ENCODE results near the gene BSDC1.

Gene BSDC1

DNA sequence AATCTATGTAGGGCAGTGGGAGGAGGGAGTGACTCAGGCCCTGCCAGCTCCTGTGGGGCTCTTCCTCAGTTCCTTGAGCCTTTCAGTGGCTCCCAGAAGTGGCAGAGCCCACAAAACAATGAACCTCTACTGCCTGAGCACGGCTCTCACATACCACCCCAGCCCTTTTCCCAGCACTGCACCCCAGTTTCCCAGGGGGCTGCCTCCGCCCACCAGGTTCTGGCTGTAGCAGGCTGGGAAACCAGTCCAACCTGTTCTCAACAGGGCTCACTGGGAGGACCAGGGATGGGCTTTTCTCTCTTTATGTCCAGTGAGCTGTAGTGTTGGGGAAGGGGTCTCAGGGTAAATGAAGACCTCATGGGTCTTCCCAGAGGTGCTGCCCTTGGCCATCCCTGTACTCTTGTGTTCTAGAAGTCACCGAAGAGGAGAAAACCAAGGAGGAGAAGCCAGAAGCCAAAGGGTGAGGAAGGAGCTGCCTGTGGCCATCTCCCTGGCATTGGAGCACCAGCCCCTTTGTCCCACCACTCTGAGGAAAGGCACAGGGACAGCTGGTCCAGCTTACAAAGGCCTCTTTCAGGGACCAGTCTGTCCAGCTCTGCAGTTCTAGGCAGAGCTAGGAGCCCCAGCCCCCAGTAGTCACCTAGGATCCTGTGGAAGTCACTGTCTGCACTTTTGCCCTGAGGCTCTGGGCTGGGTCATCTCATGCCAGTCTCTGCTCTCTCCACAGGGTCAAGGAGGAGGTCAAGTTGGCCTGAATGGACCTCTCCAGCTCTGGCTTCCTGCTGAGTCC is 61.8 kb downstream of the BSDC1 start:
- Histone ChIP-seq H3K4me1 (ENCODE audit: control insufficient read depth, insufficient read depth, low read length) (peaks cover 9% of the 10 kb centered on the region), H3K9me3 (replicated peaks; ENCODE audit: low read length) (no peaks in the 10 kb centered on the region)

DNA sequence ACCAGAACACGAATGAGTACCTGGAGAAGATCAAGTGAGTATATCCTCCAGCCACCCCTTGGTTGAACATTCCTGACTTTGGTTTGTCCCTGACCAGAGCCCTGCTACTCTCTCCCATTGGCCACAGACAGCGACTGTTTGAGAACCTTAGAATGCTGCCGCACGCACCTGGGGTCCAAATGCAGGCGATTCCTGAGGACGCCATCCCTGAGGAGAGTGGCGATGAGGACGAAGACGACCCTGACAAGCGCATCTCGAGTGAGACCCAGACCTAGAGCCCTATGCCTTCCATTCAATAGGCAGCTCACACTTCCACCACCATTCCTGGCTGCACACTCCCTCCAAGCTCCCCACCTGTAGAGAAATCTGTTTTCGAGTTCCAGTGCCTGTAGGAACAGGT is 62.7 kb downstream of the BSDC1 start:
- H3K4me2 ChIP-seq (ENCODE audit: low read length), result no peak overlapping the region
- no peak overlapping the region for H3K4me3 ChIP-seq (ENCODE audit: low read length)
- H3K9me3 ChIP-seq (replicated peaks; ENCODE audit: low read length), result no peaks in the 10 kb centered on the region
- no peak overlapping the region for H3K9ac ChIP-seq (ENCODE audit: low read depth, low read length)
- peaks cover 9% of the 10 kb centered on the region for H3K4me1 ChIP-seq (ENCODE audit: control insufficient read depth, insufficient read depth, low read length)
- H3K27me3 ChIP-seq (ENCODE audit: control insufficient read depth, insufficient read depth, low read length), result no peaks in the 10 kb centered on the region
- H3K36me3 ChIP-seq (ENCODE audit: insufficient read depth, low read length), result peaks cover 69% of the 10 kb centered on the region

More for the DNA sequence above, 61.8 kb downstream of the BSDC1 start:
- Histone ChIP-seq H3K4me2 (ENCODE audit: low read length) (no peak overlapping the region), H3K36me3 (ENCODE audit: insufficient read depth, low read length) (peaks cover 61% of the 10 kb centered on the region), H3K27me3 (ENCODE audit: control insufficient read depth, insufficient read depth, low read length) (peaks cover 3% of the 10 kb centered on the region), H3K9ac (ENCODE audit: low read depth, low read length) (no peak overlapping the region), H3K4me3 (ENCODE audit: low read length) (no peak overlapping the region)

DNA sequence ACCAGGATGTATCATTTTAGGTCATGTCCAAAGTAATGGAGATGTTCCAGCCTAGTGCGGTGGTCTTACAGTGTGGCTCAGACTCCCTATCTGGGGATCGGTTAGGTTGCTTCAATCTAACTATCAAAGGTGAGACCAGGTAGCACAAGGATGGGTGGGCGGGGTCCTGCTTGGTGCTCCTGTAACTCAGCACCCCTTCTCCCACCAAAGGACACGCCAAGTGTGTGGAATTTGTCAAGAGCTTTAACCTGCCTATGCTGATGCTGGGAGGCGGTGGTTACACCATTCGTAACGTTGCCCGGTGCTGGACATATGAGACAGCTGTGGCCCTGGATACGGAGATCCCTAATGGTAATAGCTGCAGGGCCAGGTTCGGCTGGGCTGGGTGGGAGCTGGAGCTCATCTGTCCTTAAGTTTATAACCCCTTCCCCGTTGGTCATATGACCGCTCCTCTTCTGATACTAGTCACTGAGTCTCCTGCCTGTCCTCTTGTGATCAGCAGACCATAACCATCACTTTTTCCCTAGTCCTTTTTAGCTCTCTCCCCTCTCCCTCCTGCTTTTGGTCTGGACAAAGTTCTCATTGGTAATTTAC is 63.6 kb downstream of the BSDC1 start:
- Histone ChIP-seq H3K27me3 (ENCODE audit: control insufficient read depth, insufficient read depth, low read length) (no peaks in the 10 kb centered on the region), H3K9ac (ENCODE audit: low read depth, low read length) (no peak overlapping the region), H3K9me3 (replicated peaks; ENCODE audit: low read length) (no peaks in the 10 kb centered on the region), H3K36me3 (ENCODE audit: insufficient read depth, low read length) (peaks cover 69% of the 10 kb centered on the region), H3K4me3 (ENCODE audit: low read length) (no peak overlapping the region), H3K4me1 (ENCODE audit: control insufficient read depth, insufficient read depth, low read length) (peaks cover 9% of the 10 kb centered on the region), H3K4me2 (ENCODE audit: low read length) (no peak overlapping the region)

DNA sequence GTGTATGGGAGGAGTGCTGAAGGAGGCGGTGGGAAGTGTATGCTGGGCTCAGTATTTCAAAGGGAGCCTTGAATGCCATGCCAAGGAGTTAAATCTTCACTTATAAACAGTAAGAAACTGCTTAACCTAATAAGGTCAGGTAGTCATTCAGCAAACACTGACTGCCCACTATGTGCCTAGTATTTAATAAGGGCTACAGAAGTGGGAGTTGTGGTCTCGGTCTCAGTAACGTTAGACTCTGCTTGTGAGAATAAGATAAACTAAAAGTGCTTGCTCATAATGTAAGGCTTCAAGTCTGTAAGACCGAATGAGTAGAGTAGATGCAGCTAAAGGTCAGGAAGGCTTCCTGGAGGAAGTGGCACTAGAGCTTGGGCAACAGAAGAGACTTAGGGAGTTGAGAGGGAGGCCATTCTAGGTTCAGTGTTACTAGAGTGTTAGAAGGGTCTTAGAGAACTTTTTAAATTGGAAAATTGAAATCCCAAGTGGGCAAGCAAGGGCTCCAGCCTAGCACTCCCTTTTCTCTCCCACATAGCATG is 64.2 kb downstream of the BSDC1 start:
- H3K9ac ChIP-seq (ENCODE audit: low read depth, low read length), result no peak overlapping the region
- H3K27me3 ChIP-seq (ENCODE audit: control insufficient read depth, insufficient read depth, low read length), result no peaks in the 10 kb centered on the region
- H3K4me3 ChIP-seq (ENCODE audit: low read length), result no peak overlapping the region
- H3K36me3 ChIP-seq (ENCODE audit: insufficient read depth, low read length), result peaks cover 69% of the 10 kb centered on the region
- no peaks in the 10 kb centered on the region for H3K9me3 ChIP-seq (replicated peaks; ENCODE audit: low read length)
- peaks cover 8% of the 10 kb centered on the region for H3K4me1 ChIP-seq (ENCODE audit: control insufficient read depth, insufficient read depth, low read length)
- H3K4me2 ChIP-seq (ENCODE audit: low read length), result no peak overlapping the region

DNA sequence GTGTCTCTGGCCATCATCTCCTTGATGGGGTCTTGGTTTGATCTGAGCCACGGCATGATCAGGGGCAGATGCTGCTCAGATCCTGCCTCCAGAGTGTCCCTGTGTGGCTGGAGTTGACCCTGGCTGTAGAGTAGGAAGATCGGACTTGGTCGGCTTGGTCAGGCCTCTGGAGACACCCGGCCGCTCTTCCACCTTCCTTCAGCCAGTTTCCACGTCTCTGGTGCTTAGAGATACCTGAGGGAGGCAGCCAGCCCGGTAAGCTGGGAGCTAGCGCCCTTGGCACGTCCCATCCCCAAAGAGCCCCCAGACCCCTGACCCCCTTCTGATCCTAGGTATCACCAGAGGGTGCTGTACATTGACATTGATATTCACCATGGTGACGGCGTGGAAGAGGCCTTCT is 67.0 kb downstream of the BSDC1 start:
- no peaks in the 10 kb centered on the region for H3K4me1 ChIP-seq (ENCODE audit: control insufficient read depth, insufficient read depth, low read length)
- no peak overlapping the region for H3K4me3 ChIP-seq (ENCODE audit: low read length)
- no peak overlapping the region for H3K4me2 ChIP-seq (ENCODE audit: low read length)
- H3K9ac ChIP-seq (ENCODE audit: low read depth, low read length), result no peak overlapping the region
- peaks cover 55% of the 10 kb centered on the region for H3K36me3 ChIP-seq (ENCODE audit: insufficient read depth, low read length)
- H3K9me3 ChIP-seq (replicated peaks; ENCODE audit: low read length), result no peaks in the 10 kb centered on the region
- H3K27me3 ChIP-seq (ENCODE audit: control insufficient read depth, insufficient read depth, low read length), result no peaks in the 10 kb centered on the region

DNA sequence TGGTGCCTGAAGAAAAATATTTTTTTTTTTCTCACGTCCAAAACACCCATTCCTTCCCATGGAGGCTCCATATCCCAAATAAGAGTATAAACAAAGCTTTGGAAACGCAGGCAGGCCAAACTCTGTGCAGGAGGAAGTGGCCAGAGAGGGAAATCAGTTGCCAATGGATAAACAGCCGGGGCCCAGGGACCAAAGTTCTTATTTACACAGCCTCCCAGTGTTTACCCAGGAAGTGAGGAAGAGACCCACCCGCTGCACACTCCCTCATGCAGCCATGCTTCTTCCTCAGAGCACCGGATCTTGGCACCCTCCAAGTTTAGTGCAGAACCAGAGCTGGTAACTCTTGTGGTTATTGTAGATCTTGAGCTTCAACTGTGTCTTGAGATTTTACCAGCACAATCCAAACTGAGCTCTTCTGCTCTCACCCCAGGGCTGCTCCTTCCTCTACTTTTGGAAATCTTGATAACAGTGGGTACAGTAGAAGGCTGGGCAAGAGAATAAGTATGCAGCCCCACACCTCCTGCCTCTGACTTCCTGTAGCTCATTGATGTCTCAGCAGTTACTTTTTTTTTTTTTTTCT is 72.4 kb downstream of the BSDC1 start:
- H3K27me3 ChIP-seq (ENCODE audit: control insufficient read depth, insufficient read depth, low read length), result no peaks in the 10 kb centered on the region
- peaks cover 8% of the 10 kb centered on the region for H3K4me1 ChIP-seq (ENCODE audit: control insufficient read depth, insufficient read depth, low read length)
- H3K4me2 ChIP-seq (ENCODE audit: low read length), result no peak overlapping the region
- no peak overlapping the region for H3K9ac ChIP-seq (ENCODE audit: low read depth, low read length)
- no peak overlapping the region for H3K4me3 ChIP-seq (ENCODE audit: low read length)
- H3K9me3 ChIP-seq (replicated peaks; ENCODE audit: low read length), result no peaks in the 10 kb centered on the region
- H3K36me3 ChIP-seq (ENCODE audit: insufficient read depth, low read length), result peaks cover 22% of the 10 kb centered on the region

DNA sequence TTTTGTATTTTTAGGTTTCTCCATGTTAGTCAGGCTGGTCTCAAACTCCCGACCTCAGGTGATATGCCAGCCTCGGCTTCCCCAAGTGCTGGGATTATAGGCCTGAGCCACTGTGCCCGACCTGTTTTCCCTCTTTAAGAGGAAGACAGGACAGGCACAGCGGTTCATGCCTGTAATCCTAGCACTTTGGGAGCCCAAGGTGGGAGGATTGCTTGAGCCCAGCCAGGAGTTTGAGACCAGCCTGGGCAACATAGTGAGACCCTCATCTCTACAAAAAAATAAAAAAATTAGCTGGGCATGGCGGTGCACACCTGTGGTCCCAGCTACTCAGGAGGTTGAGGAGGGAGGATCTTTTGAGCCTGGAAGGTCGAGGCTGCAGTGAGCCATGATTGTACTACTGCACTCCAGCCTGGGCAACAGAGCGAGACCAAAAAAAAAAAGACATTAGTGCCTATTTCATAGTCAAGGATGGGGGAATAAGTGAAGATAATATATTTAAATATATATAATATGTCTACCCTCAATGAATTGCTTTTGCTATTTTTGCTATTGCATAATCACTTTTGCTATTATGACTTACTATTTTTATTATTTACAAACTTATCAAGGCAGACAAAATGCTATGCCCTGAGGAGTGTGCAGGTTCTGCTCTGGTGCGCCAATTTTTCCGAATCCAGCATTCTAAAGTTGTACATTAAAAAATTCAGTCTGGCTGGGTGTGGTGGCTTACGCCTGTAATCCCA is 75.9 kb downstream of the BSDC1 start:
- H3K36me3 ChIP-seq (ENCODE audit: insufficient read depth, low read length), result peaks cover 20% of the 10 kb centered on the region
- no peaks in the 10 kb centered on the region for H3K9me3 ChIP-seq (replicated peaks; ENCODE audit: low read length)
- no peak overlapping the region for H3K9ac ChIP-seq (ENCODE audit: low read depth, low read length)
- no peak overlapping the region for H3K4me3 ChIP-seq (ENCODE audit: low read length)
- H3K4me1 ChIP-seq (ENCODE audit: control insufficient read depth, insufficient read depth, low read length), result peaks cover 8% of the 10 kb centered on the region
- no peak overlapping the region for H3K4me2 ChIP-seq (ENCODE audit: low read length)
- H3K27me3 ChIP-seq (ENCODE audit: control insufficient read depth, insufficient read depth, low read length), result no peaks in the 10 kb centered on the region

DNA sequence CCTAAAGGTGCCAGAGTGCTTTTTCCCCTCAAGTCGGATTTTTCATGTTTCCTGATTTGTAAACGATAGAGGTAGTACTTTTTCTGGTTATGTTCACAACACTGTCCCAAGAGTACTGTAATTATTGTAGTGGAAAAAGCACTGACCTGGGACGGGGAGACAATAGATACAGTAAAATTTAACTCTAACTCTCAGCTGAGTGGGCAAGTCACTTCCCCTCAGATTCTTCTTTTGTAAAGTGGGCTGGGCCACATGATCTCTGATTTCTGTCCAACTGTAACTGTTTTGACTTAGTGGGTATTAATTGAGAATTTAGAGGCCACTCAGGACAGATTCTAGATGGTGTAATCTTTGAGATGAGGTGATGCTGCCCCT is 77.4 kb downstream of the BSDC1 start:
- no peaks in the 10 kb centered on the region for H3K27me3 ChIP-seq (ENCODE audit: control insufficient read depth, insufficient read depth, low read length)
- H3K4me2 ChIP-seq (ENCODE audit: low read length), result no peak overlapping the region
- no peak overlapping the region for H3K9ac ChIP-seq (ENCODE audit: low read depth, low read length)
- no peak overlapping the region for H3K4me3 ChIP-seq (ENCODE audit: low read length)
- H3K36me3 ChIP-seq (ENCODE audit: insufficient read depth, low read length), result peaks cover 20% of the 10 kb centered on the region
- peaks cover 6% of the 10 kb centered on the region for H3K4me1 ChIP-seq (ENCODE audit: control insufficient read depth, insufficient read depth, low read length)
- H3K9me3 ChIP-seq (replicated peaks; ENCODE audit: low read length), result no peaks in the 10 kb centered on the region

All from skeletal muscle satellite cell (primary cell).